ENCODE measurements around the gene PRDM5.

DNA sequence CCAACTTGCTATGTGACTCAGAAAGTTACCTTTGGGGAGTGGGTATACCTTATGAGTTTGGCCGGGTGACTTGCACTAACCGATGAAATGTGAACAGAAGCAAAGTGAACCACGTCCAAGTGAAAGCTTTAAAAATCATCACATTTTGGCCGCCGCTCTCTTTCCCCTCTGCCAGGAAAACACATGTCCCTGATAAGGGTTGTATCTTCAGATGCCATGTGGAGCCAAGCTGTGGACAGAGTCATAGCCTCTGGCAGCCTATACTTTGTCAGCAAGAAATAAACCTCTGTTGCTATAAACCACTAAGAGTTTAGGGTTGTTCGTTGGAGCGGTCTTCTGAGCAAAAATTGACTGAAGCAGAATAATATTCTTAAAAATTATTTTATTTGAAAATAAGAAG lies 92.3 kb downstream of the PRDM5 start:
- TF ChIP-seq CTCF (IDR thresholded peaks at IDR 0.05) (no peak), POLR2A (IDR thresholded peaks at IDR 0.05) (no peak)

All from body of pancreas (tissue), 4 donors.